GM18870 (cell line): ENCODE data around the gene BOLA1.
"Not testable (repeated sequence)": the region's sequence is repeated elsewhere in the genome, so short reads cannot be mapped to it uniquely, and the experiment has no call there.

ENCODE experiments used
- ATAC-seq: cut with Tn5 transposase; IDR thresholded peaks from one replicate; pipeline ENCODE4 v1.9.1; 2021; ENCODE audit warnings: moderate library complexity; ENCODE audit not compliant: unreplicated experiment

Gene BOLA1, protein sequence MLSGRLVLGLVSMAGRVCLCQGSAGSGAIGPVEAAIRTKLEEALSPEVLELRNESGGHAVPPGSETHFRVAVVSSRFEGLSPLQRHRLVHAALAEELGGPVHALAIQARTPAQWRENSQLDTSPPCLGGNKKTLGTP

GRCh38 chr1:149899460-149900284 is at the start of gene BOLA1:
Gene BOLA1 (plus strand): TSS chr1:149899568. CDS start chr1:149900060, 492 bp downstream.
- ATAC-seq: peak; percentile 68

DNA sequence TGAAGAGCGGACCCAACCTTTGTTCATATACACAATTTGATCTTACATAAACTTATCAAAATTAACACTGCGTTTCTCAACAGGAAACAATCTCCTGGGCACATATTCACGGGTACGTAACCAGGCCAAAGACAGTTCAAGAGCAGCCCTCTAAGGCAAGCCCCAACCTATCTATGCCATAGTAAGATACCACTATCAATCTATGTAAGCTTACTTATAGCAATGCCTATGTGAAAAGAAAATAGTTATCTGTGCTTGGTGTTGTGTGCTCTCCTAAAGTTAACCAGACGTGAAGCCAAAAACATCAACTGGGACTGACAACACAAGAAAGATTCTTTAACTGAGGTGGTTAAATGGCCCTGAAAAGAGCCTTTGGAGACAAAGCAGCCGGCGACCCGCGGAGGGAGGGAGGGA is 49.4 kb upstream of the BOLA1 start:
- no peak for ATAC-seq

GRCh38 chr1:149850732-149851345 is 48.5 kb upstream of the BOLA1 start:
- ATAC-seq: peak; percentile 71

- ATAC-seq: peak; percentile 22
These were observed 47.7 kb upstream of the BOLA1 start for GRCh38 chr1:149851585-149852213.

DNA sequence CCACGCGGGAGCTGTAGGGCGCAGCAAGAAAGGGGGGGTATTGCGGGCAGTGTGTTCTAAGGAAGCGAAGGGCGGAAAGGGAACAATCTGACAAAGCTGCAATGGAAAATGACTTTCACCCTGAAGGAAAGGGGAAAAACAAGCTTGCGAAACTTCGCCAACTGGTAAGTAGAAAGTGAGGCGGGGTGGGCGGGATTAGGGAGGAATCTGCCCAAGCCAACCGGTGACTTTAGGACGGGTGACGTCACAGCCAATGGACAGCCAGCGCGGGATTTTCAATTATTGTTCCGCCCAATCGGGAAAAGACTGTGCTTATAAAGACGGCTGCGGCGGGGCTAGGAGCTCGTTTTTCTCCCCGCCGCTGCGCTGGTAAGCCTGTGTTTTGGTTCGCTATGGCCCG is 47.1 kb upstream of the BOLA1 start:
- not testable (repeated sequence) for ATAC-seq

DNA sequence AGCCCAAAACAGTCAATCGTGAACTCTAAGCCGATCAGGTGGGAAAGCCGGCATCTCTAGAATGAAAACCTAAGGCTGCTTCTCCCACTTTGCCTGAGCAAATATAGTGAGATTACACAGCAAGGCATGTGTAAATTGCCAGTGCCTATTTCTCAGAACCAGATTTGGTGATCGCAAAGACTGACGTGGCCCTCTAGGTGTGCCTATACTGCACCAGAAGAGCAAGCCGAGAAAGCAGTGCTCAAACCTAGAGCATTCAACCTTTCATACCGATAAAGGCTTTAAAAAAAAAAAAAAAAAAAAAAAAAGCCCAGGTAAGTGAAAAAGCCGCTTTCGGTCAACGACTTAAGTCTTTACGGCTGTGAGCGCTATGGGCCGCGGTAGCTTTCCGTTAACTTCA is 39.1 kb upstream of the BOLA1 start:
- not testable (repeated sequence) for ATAC-seq

DNA sequence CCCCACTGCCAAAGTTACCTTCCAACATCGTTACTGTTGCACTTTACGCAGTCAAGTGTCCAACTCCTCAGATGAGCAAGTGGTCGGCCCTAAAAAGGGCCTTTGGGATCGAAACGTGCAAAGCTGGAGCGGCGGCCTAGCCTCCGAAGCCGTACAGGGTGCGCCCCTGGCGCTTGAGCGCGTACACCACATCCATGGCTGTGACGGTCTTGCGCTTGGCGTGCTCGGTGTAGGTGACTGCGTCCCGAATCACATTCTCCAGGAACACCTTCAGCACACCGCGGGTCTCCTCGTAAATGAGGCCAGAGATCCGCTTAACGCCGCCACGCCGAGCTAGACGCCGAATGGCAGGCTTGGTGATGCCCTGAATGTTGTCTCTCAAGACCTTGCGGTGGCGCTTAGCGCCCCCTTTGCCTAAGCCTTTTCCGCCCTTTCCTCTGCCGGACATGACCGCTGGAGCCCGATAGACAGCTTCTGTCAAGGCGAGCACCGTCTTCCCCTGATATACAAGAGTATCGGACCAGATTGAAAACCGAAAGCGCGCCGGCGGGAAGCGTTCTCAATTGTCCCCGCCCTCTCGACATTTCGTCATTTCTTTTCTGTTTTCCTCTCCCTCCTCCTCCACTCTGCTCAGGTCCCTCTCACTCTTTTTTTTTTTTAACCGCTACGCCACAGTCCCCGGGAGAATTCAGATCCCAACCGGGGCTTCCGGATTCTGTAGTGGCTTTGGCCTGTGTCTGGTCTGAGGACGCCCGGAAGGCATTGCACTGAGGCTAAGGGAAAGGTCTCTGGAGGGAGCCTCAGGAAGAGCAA is 38.5 kb upstream of the BOLA1 start:
- ATAC-seq: peak; percentile 54

DNA sequence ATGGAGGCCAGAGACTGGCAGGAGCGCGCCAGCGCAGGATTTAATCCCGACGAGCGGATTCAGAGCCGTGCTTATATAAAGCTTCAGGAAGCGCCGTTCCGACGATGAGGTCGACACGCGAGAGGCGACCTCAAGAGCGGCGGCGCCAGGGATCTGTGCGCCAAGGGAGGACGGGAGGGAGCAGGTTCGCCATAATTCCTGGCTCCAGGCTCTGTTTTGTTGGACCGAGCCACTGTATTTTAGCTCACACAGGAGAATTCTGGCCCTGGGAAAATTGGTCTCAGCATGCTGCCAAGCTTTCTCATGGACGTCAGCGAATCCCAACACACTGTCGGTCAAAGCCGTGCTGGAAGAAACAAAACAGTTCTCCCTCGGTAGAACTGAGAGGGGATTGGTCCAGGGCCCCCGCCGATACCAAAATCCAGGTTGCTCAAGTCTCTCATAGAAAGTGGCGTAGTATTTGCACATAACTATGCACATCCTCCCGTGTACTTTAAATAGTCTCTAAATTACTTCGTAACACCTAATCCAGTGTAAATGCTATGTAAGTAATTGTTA is 37.8 kb upstream of the BOLA1 start:
- ATAC-seq: not testable (repeated sequence)

- ATAC-seq: not testable (repeated sequence)
These were observed 32.5 kb upstream of the BOLA1 start for GRCh38 chr1:149866887-149867286.

GRCh38 chr1:149873060-149873459 is 26.3 kb upstream of the BOLA1 start:
- not testable (repeated sequence) for ATAC-seq

GRCh38 chr1:149877211-149877946 is 22.0 kb upstream of the BOLA1 start:
- no peak for ATAC-seq

- ATAC-seq: no peak
These were observed 19.8 kb upstream of the BOLA1 start for GRCh38 chr1:149879556-149879955.

GRCh38 chr1:149881876-149882275 is 17.5 kb upstream of the BOLA1 start:
- no peak for ATAC-seq

DNA sequence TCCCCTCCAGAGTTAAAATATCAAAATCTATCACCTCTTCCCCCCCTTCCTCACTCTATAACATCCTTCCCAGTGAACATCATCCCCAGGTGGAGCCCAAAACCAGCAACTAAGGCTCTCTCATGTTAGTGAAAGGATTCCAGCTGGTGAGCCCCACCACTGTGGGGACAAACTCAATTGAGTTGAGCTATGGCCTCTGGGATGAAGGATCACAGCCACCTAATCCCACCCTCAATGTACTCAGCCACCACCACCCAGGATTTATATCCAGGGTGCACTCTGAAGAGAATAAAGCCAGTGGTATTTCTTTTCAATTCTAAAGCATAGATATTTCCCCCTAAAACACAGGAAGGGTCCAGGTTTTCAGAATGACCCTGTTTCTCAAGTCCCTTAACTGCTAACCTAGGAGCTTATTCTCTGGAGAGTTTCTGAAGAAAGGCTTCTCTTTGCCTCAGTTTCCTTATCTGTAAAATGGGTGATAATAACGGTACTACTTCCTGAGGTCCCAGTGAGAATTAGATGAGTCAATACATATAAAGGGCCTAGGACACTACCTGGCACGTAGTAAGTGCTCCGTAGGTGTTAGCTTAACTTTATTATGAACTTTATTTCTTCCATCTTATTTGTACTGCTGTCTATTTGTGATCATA is 15.6 kb upstream of the BOLA1 start:
- ATAC-seq: no peak

DNA sequence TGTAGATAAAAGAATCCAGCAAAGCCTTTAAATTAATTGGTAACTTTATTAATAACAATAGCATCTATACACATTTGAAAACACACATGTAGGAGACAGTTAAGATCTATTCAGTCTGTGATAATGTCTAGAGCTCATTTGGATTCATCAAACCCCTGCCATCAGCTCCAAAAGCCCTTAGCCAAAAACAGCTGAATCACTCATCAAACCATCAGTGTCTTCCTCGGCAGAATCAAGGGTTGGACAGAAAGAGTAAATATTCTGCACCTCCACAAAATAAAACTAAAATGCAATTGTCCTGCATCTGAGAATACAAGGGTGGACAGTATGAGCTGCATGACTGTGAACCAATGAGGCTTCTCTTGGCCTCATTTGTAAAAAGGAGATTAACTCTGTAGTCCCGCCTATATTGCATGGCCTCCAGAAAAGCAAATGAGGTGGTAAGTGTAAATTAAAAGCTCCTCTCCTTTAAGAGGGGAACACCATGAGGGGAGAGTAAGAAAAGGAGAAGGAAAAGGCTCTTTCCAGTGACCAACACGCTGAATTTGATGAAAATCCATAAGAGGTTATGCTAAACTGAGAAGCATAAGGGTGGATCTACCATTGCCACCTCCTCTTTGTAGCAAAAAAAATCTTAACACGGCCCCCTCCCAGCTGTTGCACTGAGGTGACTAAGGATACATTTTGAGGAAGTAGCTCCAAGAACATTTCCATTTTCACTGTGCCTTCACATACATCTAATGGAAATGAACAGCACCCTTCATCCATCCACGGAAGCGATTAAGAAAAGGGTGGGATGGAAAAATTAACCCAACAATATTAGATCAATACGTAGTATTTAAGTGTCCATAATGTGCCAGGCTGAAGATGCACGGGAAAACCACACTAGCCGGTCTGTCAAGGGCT is 14.7 kb upstream of the BOLA1 start:
- ATAC-seq: no peak

GRCh38 chr1:149885339-149886120 is 13.8 kb upstream of the BOLA1 start:
- ATAC-seq: no peak

- ATAC-seq: not testable (repeated sequence)
These were observed 13.3 kb upstream of the BOLA1 start for GRCh38 chr1:149886121-149886395.
